Lower leg skin (tissue), 4 donors: ENCODE measurements around the gene CSF2. TPM values are rescaled to one million over a fixed set of nuclear protein-coding genes. Genes with fewer than 3 reads are reported as not detected.

Experiments used
- DNase-seq, 2 donors: peaks; one replicate each; pipeline ENCODE4 v3.0.0-alpha.2; 2019; ENCODE audit warnings: low spot score in 2 of 2
- H3K4me3 ChIP-seq: fragments of 200-600 bp; sonication (generic); 2 replicates; pipeline ENCODE4 v1.5.1; 2017; ENCODE audit warnings: mild to moderate bottlenecking, low read depth; ENCODE audit not compliant: poor library complexity, severe bottlenecking
- POLR2A ChIP-seq, 2 donors: fragments of 450-650 bp; IDR thresholded peaks; one replicate each; pipeline ENCODE4 v1.6.1; 2016 to 2017; ENCODE audit warnings: antibody characterized with exemption in 2 of 2, mild to moderate bottlenecking in 1 of 2, moderate library complexity in 1 of 2
- WGBS, 2 donors: methylation state at CpG; one replicate each; pipeline ENCODE4 v1.1.5; 2018; 5-methylcytosine and 5-hydroxymethylcytosine counted together
- intact Hi-C: fragments of 100-400 bp; cut with DNase I; formaldehyde crosslinking; loops from one replicate; pipeline ENCODE4 v1.15.0; 2023; ENCODE audit warnings: low total_unique reads
- total RNA-seq, 4 donors: library from RNA; depleted of rRNA; stranded (reverse); fragments of >200 nt; gene quantifications; one replicate each; pipeline ENCODE4 v1.1.0, GENCODE V29; 2016
- TF ChIP-seq, protein P1 (sequence below), 3 donors: fragments of 450-650 bp; IDR thresholded peaks; one replicate each; pipeline ENCODE4 v1.5.1; 2016; ENCODE audit warnings: antibody characterized with exemption in 3 of 3, mild to moderate bottlenecking in 3 of 3, moderate library complexity in 2 of 3

CSF2 gene
- total RNA-seq, 4 donors from 2014 or later, result not detected

DNA sequence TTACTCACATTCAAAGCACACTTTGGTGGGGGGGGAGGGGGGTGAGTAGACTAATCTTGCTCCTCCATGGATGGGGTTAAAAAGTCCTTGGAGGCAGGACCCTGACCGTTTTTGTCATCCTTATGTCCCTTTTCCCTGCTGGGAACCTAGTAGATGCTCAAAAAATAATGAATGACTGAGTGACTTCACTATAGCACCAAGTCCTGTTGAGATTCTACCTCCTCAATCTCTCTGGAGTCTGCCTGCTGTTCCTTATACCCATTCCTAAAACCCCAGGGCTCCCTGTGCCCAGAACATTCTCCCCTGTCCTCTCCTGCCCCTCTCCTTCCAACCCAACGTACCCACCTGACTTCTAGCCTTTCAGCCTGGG lies 2.3 kb upstream of the CSF2 start:
- H3K4me3 ChIP-seq, result no peak overlapping the region
- DNase-seq, result no peak
- WGBS, 2 donors, result 75 to 86% methylated on average over 2 of the region's 2 CpGs
- TF ChIP-seq, protein P1, sequence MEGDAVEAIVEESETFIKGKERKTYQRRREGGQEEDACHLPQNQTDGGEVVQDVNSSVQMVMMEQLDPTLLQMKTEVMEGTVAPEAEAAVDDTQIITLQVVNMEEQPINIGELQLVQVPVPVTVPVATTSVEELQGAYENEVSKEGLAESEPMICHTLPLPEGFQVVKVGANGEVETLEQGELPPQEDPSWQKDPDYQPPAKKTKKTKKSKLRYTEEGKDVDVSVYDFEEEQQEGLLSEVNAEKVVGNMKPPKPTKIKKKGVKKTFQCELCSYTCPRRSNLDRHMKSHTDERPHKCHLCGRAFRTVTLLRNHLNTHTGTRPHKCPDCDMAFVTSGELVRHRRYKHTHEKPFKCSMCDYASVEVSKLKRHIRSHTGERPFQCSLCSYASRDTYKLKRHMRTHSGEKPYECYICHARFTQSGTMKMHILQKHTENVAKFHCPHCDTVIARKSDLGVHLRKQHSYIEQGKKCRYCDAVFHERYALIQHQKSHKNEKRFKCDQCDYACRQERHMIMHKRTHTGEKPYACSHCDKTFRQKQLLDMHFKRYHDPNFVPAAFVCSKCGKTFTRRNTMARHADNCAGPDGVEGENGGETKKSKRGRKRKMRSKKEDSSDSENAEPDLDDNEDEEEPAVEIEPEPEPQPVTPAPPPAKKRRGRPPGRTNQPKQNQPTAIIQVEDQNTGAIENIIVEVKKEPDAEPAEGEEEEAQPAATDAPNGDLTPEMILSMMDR (IDR thresholded peaks at IDR 0.05), result no peak
- no peak for TF ChIP-seq POLR2A (IDR thresholded peaks at IDR 0.05)
- intact Hi-C loops, result no loop called here

DNA sequence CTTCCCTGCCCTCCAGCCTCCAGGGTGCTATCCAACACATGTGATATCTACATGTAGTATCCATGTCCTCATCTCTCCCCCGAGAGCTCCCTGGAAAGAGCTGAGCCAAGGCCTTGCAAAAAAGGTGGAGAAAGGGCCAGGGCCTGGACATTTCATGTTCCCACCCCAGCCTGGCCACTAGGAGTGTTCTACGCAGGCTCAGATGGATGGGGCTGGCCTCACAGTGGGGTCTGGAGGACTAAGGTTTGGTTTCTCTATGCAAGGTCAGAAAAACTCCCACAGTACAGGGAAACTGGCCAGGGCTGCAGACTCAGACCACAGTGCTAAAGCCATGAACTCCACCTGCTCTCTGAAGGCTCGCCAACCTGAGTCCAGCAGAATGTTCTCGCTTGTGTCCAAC lies 1.5 kb upstream of the CSF2 start:
- no peak overlapping the region for H3K4me3 ChIP-seq
- 91 to 95% methylated on average over 4 of the region's 4 CpGs for WGBS, 2 donors
- no peak for DNase-seq
- intact Hi-C loops, result no loop called here
- TF ChIP-seq, protein P1 (IDR thresholded peaks at IDR 0.05), result no peak
- no peak for TF ChIP-seq POLR2A (IDR thresholded peaks at IDR 0.05)

- DNase-seq, result no peak
- H3K4me3 ChIP-seq, result no peak overlapping the region
- intact Hi-C loops, result no loop called here
- 84 to 88% methylated on average over 2 of the region's 2 CpGs for WGBS, 2 donors
- TF ChIP-seq POLR2A (IDR thresholded peaks at IDR 0.05), result no peak
- TF ChIP-seq, protein P1 (IDR thresholded peaks at IDR 0.05), result no peak
These were observed 1.1 kb upstream of the CSF2 start for GRCh38 chr5:132072528-132072927.

- TF ChIP-seq, protein P1 (IDR thresholded peaks at IDR 0.05), result no peak
- no peak for TF ChIP-seq POLR2A (IDR thresholded peaks at IDR 0.05)
- no peak for DNase-seq
- intact Hi-C loops, result no loop called here
- H3K4me3 ChIP-seq, result no peak overlapping the region
- WGBS, 2 donors, result 74 to 76% methylated on average over 5 to 7 of the region's 7 CpGs
These were observed 642 bp downstream of the CSF2 start for GRCh38 chr5:132074091-132074771.

GRCh38 chr5:132074772-132075718 lies 1.5 kb downstream of the CSF2 start:
- 68 to 83% methylated on average over 12 to 16 of the region's 16 CpGs for WGBS, 2 donors
- intact Hi-C loops, result no loop called here
- TF ChIP-seq, protein P1 (IDR thresholded peaks at IDR 0.05), result no peak
- no peak for TF ChIP-seq POLR2A (IDR thresholded peaks at IDR 0.05)
- no peak overlapping the region for H3K4me3 ChIP-seq
- no peak for DNase-seq
